HepG2 (cell line): Measurements from ENCODE around the gene FAF2. TPM values are rescaled to one million over a fixed set of nuclear protein-coding genes. Genes with fewer than 3 reads are reported as not detected.
A peak's percentile ranks its signal among the peaks of the same experiment; 100 is the strongest.

Experiments used
- GATAD1 ChIP-seq: IDR thresholded peaks from 2 replicates; pipeline ENCODE4 v1.6.1; 2016; ENCODE audit warnings: missing genetic modification reagents, missing compliant biosample characterization
- POGK ChIP-seq: sonication (generic); formaldehyde crosslinking; conservative IDR thresholded peaks from 2 replicates; pipeline ENCODE4 v1.8.0; 2022; ENCODE audit warnings: mild to moderate bottlenecking, moderate library complexity, missing genetic modification reagents
- RBM39 ChIP-seq: fragments of 200-400 bp; formaldehyde crosslinking; IDR thresholded peaks from one replicate; pipeline ENCODE4 v1.6.1; 2018; ENCODE audit warnings: antibody characterized with exemption, mild to moderate bottlenecking, low read depth, low read length; ENCODE audit not compliant: poor library complexity, severe bottlenecking
- SALL1 ChIP-seq: sonication (generic); formaldehyde crosslinking; IDR thresholded peaks from 2 replicates; pipeline ENCODE4 v1.8.0; 2022; ENCODE audit warnings: mild to moderate bottlenecking, missing genetic modification reagents
- SMAD9 ChIP-seq: sonication (generic); formaldehyde crosslinking; IDR thresholded peaks from 2 replicates; pipeline ENCODE4 v1.5.1; 2020; ENCODE audit warnings: mild to moderate bottlenecking, missing genetic modification reagents
- SOX13 ChIP-seq, 3 experiments: fragments of 450-650 bp in 1 of 3; sonication (generic) in 1 of 3; formaldehyde crosslinking in 1 of 3; IDR thresholded peaks in 2 of 3; conservative IDR thresholded peaks in 1 of 3; 2 replicates each; pipeline versions ENCODE4 v1.5.0 to v1.6.1; 2016 to 2020; ENCODE audit warnings: antibody characterized with exemption in 1 of 3, mild to moderate bottlenecking in 1 of 3, missing compliant biosample characterization in 1 of 3, missing genetic modification reagents in 1 of 3, moderate library complexity in 1 of 3
- TRIM22 ChIP-seq: fragments of 450-650 bp; IDR thresholded peaks from 2 replicates; pipeline ENCODE4 v1.6.1; 2017
- ZNF143 ChIP-seq: sonication (generic); formaldehyde crosslinking; IDR thresholded peaks from 2 replicates; pipeline ENCODE4 v1.4.0; 2020; ENCODE audit warnings: missing genetic modification reagents
- ZNF224 ChIP-seq: sonication (generic); formaldehyde crosslinking; IDR thresholded peaks from 2 replicates; pipeline ENCODE4 v1.5.0; 2020; ENCODE audit warnings: mild to moderate bottlenecking, missing genetic modification reagents
- ZNF260 ChIP-seq: sonication (generic); formaldehyde crosslinking; IDR thresholded peaks from 2 replicates; pipeline ENCODE4 v1.4.0; 2020; ENCODE audit warnings: missing genetic modification reagents, low read depth, mild to moderate bottlenecking, borderline replicate concordance
- ZNF430 ChIP-seq: sonication (generic); formaldehyde crosslinking; IDR thresholded peaks from 2 replicates; pipeline ENCODE4 v1.9.0; 2021; ENCODE audit warnings: mild to moderate bottlenecking, missing genetic modification reagents
- ZNF777 ChIP-seq: sonication (generic); formaldehyde crosslinking; IDR thresholded peaks from 2 replicates; pipeline ENCODE4 v1.4.0; 2020; ENCODE audit warnings: missing genetic modification reagents
- ZNF788 ChIP-seq: sonication (generic); formaldehyde crosslinking; IDR thresholded peaks from 2 replicates; pipeline ENCODE4 v1.5.0; 2020; ENCODE audit warnings: mild to moderate bottlenecking, missing genetic modification reagents, borderline replicate concordance
- ZNF883 ChIP-seq: sonication (generic); formaldehyde crosslinking; IDR thresholded peaks from 2 replicates; pipeline ENCODE4 v1.5.1; 2020; ENCODE audit warnings: mild to moderate bottlenecking, missing genetic modification reagents; ENCODE audit errors: not compliant biosample characterization
- ZSCAN20 ChIP-seq: sonication (generic); formaldehyde crosslinking; IDR thresholded peaks from 2 replicates; pipeline ENCODE4 v1.4.0; 2020; ENCODE audit warnings: missing genetic modification reagents, mild to moderate bottlenecking, borderline replicate concordance
- polyA plus RNA-seq, 8 experiments: library from polyadenylated mRNA; depleted of rRNA in 3 of 8; stranded (reverse) in 7 of 8; unstranded in 1 of 8; fragments of >200 nt; fragmentation: Illumina TruSeq in 4 of 8; extraction: Trizol in 4 of 8; gene quantifications; 2 replicates each; pipeline versions ENCODE4 v1.2.1 to v1.2.3, GENCODE V29; 2011 to 2016; ENCODE audit warnings: low read depth in 4 of 8, missing spikeins in 1 of 8, mixed read lengths in 1 of 8; ENCODE audit not compliant: insufficient read depth in 1 of 8
- total RNA-seq, 5 experiments: library from RNA; depleted of rRNA; stranded (reverse); fragments of >200 nt; fragmentation: Illumina TruSeq; extraction: Trizol; gene quantifications; 2 replicates each; pipeline ENCODE4 v1.2.3, GENCODE V29; 2016; ENCODE audit warnings: low read depth in 1 of 5
- TF ChIP-seq, protein P1 (sequence below): sonication (generic); formaldehyde crosslinking; IDR thresholded peaks from 2 replicates; pipeline ENCODE4 v1.4.0; 2020; ENCODE audit warnings: missing genetic modification reagents
- TF ChIP-seq, protein P2 (sequence below): sonication (generic); formaldehyde crosslinking; IDR thresholded peaks from 2 replicates; pipeline ENCODE4 v1.4.0; 2020; ENCODE audit warnings: missing genetic modification reagents; ENCODE audit errors: not compliant biosample characterization
- TF ChIP-seq, protein P3 (sequence below): sonication (generic); formaldehyde crosslinking; IDR thresholded peaks from 2 replicates; pipeline ENCODE4 v1.4.0; 2020; ENCODE audit warnings: missing genetic modification reagents, mild to moderate bottlenecking, borderline replicate concordance

FAF2 gene
- total and polyA plus RNA-seq, 2 of the 13 experiments (the other 11 are each of a cell fraction or from before 2014, with no cell fraction given): 27.8 to 34.3 TPM

- TF ChIP-seq, protein P1, sequence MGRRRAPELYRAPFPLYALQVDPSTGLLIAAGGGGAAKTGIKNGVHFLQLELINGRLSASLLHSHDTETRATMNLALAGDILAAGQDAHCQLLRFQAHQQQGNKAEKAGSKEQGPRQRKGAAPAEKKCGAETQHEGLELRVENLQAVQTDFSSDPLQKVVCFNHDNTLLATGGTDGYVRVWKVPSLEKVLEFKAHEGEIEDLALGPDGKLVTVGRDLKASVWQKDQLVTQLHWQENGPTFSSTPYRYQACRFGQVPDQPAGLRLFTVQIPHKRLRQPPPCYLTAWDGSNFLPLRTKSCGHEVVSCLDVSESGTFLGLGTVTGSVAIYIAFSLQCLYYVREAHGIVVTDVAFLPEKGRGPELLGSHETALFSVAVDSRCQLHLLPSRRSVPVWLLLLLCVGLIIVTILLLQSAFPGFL (CRISPR knock-in tag): 0 out of 2 replicates have a peak, but pooled peaks have one; percentile 21
- TF ChIP-seq ZNF430 (CRISPR knock-in tag): peak; percentile 46; the same call in 1 of the 2 replicates
- TF ChIP-seq SOX13 (IDR thresholded peaks at IDR 0.05): no peak
- TF ChIP-seq SOX13 (CRISPR knock-in tag; conservative IDR thresholded peaks at IDR 0.05 in 1 of 2, IDR thresholded peaks at IDR 0.05 in 1 of 2): no peak
- TF ChIP-seq SALL1 (CRISPR knock-in tag): 0 out of 2 replicates have a peak, but pooled peaks have one; percentile 9
- TF ChIP-seq, protein P2, sequence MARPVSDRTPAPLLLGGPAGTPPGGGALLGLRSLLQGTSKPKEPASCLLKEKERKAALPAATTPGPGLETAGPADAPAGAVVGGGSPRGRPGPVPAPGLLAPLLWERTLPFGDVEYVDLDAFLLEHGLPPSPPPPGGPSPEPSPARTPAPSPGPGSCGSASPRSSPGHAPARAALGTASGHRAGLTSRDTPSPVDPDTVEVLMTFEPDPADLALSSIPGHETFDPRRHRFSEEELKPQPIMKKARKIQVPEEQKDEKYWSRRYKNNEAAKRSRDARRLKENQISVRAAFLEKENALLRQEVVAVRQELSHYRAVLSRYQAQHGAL (CRISPR knock-in tag): peak; percentile 52
- TF ChIP-seq ZNF143 (CRISPR knock-in tag): 0 out of 2 replicates have a peak, but pooled peaks have one; percentile 6
- TF ChIP-seq ZSCAN20 (CRISPR knock-in tag): peak; percentile 31; the same call in 1 of the 2 replicates
- peak; percentile 86; the same call in 1 of the 2 replicates for TF ChIP-seq ZNF224 (CRISPR knock-in tag)
- no peak for TF ChIP-seq ZNF788
- peak; percentile 63 for TF ChIP-seq ZNF777 (CRISPR knock-in tag)
- TF ChIP-seq ZNF883 (CRISPR knock-in tag): peak; percentile 50
- no peak for TF ChIP-seq TRIM22
- TF ChIP-seq, protein P3, sequence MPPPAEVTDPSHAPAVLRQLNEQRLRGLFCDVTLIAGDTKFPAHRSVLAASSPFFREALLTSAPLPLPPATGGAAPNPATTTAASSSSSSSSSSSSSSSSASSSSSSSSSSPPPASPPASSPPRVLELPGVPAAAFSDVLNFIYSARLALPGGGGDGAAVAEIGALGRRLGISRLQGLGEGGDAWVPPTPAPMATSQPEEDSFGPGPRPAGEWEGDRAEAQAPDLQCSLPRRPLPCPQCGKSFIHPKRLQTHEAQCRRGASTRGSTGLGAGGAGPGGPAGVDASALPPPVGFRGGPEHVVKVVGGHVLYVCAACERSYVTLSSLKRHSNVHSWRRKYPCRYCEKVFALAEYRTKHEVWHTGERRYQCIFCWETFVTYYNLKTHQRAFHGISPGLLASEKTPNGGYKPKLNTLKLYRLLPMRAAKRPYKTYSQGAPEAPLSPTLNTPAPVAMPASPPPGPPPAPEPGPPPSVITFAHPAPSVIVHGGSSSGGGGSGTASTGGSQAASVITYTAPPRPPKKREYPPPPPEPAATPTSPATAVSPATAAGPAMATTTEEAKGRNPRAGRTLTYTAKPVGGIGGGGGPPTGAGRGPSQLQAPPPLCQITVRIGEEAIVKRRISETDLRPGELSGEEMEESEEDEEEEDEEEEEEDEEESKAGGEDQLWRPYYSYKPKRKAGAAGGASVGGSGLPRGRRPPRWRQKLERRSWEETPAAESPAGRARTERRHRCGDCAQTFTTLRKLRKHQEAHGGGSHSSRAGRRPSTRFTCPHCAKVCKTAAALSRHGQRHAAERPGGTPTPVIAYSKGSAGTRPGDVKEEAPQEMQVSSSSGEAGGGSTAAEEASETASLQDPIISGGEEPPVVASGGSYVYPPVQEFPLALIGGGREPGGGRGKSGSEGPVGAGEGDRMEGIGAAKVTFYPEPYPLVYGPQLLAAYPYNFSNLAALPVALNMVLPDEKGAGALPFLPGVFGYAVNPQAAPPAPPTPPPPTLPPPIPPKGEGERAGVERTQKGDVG (CRISPR knock-in tag): 0 out of 2 replicates have a peak, but pooled peaks have one; percentile 17
- peak; percentile 37; the same call in 1 of the 2 replicates for TF ChIP-seq POGK
- TF ChIP-seq ZNF260: no peak
- TF ChIP-seq GATAD1: no peak
- 0 out of 2 replicates have a peak, but pooled peaks have one; percentile 31 for TF ChIP-seq SMAD9 (CRISPR knock-in tag)
- no peak for TF ChIP-seq RBM39
These were observed 601 bp upstream of the FAF2 start (continued) for GRCh38 chr5:176447591-176447977.
